PC-3 (cell line): ENCODE data around the gene DLG2.

Experiments used
- EZH2 ChIP-seq: fragments of 300-600 bp; sonication (generic); IDR thresholded peaks from one replicate; pipeline ENCODE4 v1.6.1; 2017; ENCODE audit warnings: antibody characterized with exemption, mild to moderate bottlenecking, low read length; ENCODE audit not compliant: unreplicated experiment
- TF ChIP-seq, protein P1 (sequence below): fragments of 300-600 bp; sonication (generic); conservative IDR thresholded peaks from 2 replicates; pipeline ENCODE4 v1.5.1; 2017; ENCODE audit warnings: antibody characterized with exemption, low read depth, mild to moderate bottlenecking, low read length

DNA sequence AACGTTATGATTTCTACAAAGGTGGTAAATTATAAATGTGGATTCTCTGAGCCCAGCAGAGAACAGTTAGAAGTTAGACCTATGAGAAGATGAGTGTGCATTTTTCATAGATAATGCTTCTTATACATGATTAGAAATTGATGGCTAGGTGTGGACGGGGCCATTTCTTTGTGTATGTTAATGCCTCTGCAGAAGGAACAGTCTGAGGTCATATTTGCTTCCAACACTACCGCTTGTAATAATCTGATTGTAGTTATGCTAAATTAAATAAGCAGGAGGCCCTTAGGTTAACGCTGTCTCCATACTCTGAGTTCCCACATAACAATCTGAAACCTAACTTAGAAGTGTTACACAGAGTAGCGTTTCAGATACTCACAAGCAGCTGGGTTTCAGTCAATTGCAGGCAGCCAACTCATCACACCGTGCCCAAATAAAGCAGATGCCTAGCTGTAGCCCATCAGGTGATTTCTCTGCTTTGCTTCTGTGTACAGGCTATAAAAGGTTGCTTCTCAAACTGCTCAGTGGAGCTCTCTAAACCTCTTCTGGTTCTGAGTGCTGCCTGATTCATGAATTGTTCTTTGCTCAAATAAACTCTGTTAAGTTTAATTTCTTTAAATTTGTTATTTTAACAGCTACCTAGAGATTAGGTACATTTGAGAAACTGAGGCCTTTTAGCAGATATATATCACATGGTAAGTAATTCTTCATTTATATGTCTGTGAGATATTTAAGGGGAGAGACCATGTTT lies 1702.2 kb downstream of the DLG2 start:
- TF ChIP-seq, protein P1, sequence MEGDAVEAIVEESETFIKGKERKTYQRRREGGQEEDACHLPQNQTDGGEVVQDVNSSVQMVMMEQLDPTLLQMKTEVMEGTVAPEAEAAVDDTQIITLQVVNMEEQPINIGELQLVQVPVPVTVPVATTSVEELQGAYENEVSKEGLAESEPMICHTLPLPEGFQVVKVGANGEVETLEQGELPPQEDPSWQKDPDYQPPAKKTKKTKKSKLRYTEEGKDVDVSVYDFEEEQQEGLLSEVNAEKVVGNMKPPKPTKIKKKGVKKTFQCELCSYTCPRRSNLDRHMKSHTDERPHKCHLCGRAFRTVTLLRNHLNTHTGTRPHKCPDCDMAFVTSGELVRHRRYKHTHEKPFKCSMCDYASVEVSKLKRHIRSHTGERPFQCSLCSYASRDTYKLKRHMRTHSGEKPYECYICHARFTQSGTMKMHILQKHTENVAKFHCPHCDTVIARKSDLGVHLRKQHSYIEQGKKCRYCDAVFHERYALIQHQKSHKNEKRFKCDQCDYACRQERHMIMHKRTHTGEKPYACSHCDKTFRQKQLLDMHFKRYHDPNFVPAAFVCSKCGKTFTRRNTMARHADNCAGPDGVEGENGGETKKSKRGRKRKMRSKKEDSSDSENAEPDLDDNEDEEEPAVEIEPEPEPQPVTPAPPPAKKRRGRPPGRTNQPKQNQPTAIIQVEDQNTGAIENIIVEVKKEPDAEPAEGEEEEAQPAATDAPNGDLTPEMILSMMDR = no peak
- no peak for TF ChIP-seq EZH2
